SK-N-MC (cell line): Measurements from ENCODE around the gene GOLGA6L10.

Source experiments
- EZH2 ChIP-seq: fragments of 200-600 bp; sonication (generic); IDR thresholded peaks from one replicate; pipeline ENCODE4 v1.6.1; 2017; ENCODE audit warnings: antibody characterized with exemption
- POLR2AphosphoS5 ChIP-seq: IDR thresholded peaks from 2 replicates; pipeline ENCODE4 v1.6.1; 2012; ENCODE audit warnings: mild to moderate bottlenecking, low read depth, low read length, borderline replicate concordance

GRCh38 chr15:82303956-82304777 is 45.1 kb downstream of the GOLGA6L10 start:
- no peak for TF ChIP-seq POLR2AphosphoS5
- TF ChIP-seq EZH2 = no peak
